GM21825 (cell line): ENCODE results near the gene SERTAD3.
"Not testable (repeated sequence)": the region's sequence is repeated elsewhere in the genome, so short reads cannot be mapped to it uniquely, and the experiment has no call there.

Source experiments
- ATAC-seq: cut with Tn5 transposase; IDR thresholded peaks from one replicate; pipeline ENCODE4 v1.9.1; 2021; ENCODE audit warnings: mild to moderate bottlenecking, moderate library complexity; ENCODE audit not compliant: unreplicated experiment

The SERTAD3 gene

GRCh38 chr19:40444000-40444824, at the start of gene SERTAD3:
Gene SERTAD3, minus strand, starts transcription at chr19:40444335. Its CDS starts 2,255 bp downstream, at chr19:40442080.
- peak; percentile 56 for ATAC-seq

GRCh38 chr19:40493778-40494177, 49.6 kb upstream of the SERTAD3 start:
- ATAC-seq: no peak

GRCh38 chr19:40492274-40492673, 48.1 kb upstream of the SERTAD3 start:
- no peak for ATAC-seq

- ATAC-seq: no peak
These were observed 45.7 kb upstream of the SERTAD3 start for GRCh38 chr19:40489882-40490230.

- ATAC-seq: no peak
These were observed 41.9 kb upstream of the SERTAD3 start for GRCh38 chr19:40486017-40486416.

GRCh38 chr19:40475878-40476644, 31.9 kb upstream of the SERTAD3 start:
- ATAC-seq: not testable (repeated sequence)

- no peak for ATAC-seq
These were observed 30.6 kb upstream of the SERTAD3 start for GRCh38 chr19:40474737-40475136.

- ATAC-seq: no peak
These were observed 28.4 kb upstream of the SERTAD3 start for GRCh38 chr19:40472516-40472915.

- ATAC-seq: no peak
These were observed 27.0 kb upstream of the SERTAD3 start for GRCh38 chr19:40471111-40471510.

GRCh38 chr19:40469011-40469410, 24.9 kb upstream of the SERTAD3 start:
- no peak for ATAC-seq

- no peak for ATAC-seq
These were observed 23.0 kb upstream of the SERTAD3 start, which contains the start of gene SPTBN4 for GRCh38 chr19:40466985-40467734. Gene SPTBN4, plus strand, starts transcription at chr19:40467001. Its CDS starts 5,621 bp downstream, at chr19:40472622.

GRCh38 chr19:40466219-40466984, 22.3 kb upstream of the SERTAD3 start:
- ATAC-seq: peak; percentile 20

GRCh38 chr19:40465557-40466218, 21.6 kb upstream of the SERTAD3 start, which contains the start of gene BLVRB:
Gene BLVRB, minus strand, starts transcription at chr19:40465745. Its CDS starts 57 bp downstream, at chr19:40465688.
- ATAC-seq: peak; percentile 88

- ATAC-seq: no peak
These were observed 21.0 kb upstream of the SERTAD3 start for GRCh38 chr19:40465025-40465556.

- no peak for ATAC-seq
These were observed 20.2 kb upstream of the SERTAD3 start for GRCh38 chr19:40464059-40465024.

- not testable (repeated sequence) for ATAC-seq
These were observed 19.5 kb upstream of the SERTAD3 start for GRCh38 chr19:40463587-40464037.

GRCh38 chr19:40461669-40462221, 17.6 kb upstream of the SERTAD3 start:
- no peak for ATAC-seq

- no peak for ATAC-seq
These were observed 16.1 kb upstream of the SERTAD3 start for GRCh38 chr19:40460185-40460584.
